GM12892 (cell line): Measurements from ENCODE around the gene CISTR.

Experiments used
- DNase-seq: peaks from one replicate; pipeline ENCODE4 v3.0.0; 2011; ENCODE audit not compliant: insufficient read length
- FAIRE-seq: peaks from 2 replicates; lab custom pipeline; 2011; peaks lifted over from hg19 to GRCh38; lab: Jason Lieb, UNC
- POLR2A ChIP-seq: IDR thresholded peaks from 2 replicates; pipeline ENCODE4 v1.6.1; 2011; ENCODE audit warnings: low read depth, low read length, control low read depth
- POLR2AphosphoS5 ChIP-seq: IDR thresholded peaks from 2 replicates; pipeline ENCODE4 v1.6.1; 2011; ENCODE audit warnings: low read depth, low read length, control low read depth
- TAF1 ChIP-seq: IDR thresholded peaks from 2 replicates; pipeline ENCODE4 v1.6.1; 2011; ENCODE audit warnings: low read depth, mild to moderate bottlenecking, control low read depth, low read length, borderline replicate concordance

The CISTR gene

DNA sequence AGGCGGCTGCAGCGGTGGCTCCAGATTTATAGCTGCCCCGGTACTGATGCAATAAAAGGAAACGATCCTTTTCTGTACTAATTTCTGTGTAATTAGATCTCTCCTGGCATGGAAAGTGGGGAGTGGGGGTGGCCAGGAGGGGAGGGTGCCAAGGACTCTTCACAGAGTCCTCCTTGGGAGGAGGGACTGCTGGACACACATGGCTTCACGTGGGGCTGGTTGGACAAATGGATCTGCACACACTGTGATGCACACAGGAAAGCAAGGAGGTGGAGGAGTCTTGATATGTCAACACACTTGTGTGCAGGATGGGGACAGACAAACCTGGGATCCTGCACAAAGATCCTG, 52.1 kb downstream of the CISTR start:
- FAIRE-seq (no peak), DNase-seq (no peak)
- TF ChIP-seq POLR2AphosphoS5 = no peak
- no peak for TF ChIP-seq POLR2A
- TF ChIP-seq TAF1 = no peak

DNA sequence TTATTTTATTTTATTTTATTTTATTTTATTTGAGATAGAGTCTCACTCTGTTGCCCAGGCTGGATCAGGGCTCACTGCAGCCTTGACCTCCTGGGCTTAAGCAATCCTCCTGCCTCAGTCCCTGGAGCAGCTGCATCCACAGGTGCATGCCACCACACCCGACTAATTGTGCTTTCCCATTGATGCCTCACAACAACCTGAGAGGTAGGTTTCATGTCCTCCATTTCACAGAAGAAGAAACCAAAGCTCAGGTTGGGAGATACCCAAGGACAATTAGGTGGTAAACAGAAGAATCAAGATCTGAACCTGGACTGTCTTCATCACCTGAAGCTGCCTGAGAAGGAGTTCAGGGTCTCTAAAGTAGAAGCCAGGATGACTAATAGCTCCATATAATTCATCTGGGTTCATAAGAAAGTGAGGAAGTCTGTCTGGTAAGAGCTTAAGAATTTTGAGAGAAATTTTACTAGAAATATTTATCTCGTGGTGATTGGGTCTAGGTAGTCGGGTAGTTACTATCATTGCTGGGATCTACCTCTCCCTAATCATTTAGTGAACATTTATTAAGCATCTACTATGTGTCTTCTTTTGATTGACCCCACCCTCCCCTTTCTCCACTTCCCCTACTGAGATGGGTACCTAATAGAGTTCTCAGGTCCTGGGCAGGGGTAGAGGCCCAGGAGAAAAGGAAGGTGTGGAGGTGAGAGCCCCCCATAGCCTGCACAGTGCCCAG, 52.7 kb downstream of the CISTR start:
- FAIRE-seq (no peak), DNase-seq (no peak)
- no peak for TF ChIP-seq TAF1
- no peak for TF ChIP-seq POLR2A

DNA sequence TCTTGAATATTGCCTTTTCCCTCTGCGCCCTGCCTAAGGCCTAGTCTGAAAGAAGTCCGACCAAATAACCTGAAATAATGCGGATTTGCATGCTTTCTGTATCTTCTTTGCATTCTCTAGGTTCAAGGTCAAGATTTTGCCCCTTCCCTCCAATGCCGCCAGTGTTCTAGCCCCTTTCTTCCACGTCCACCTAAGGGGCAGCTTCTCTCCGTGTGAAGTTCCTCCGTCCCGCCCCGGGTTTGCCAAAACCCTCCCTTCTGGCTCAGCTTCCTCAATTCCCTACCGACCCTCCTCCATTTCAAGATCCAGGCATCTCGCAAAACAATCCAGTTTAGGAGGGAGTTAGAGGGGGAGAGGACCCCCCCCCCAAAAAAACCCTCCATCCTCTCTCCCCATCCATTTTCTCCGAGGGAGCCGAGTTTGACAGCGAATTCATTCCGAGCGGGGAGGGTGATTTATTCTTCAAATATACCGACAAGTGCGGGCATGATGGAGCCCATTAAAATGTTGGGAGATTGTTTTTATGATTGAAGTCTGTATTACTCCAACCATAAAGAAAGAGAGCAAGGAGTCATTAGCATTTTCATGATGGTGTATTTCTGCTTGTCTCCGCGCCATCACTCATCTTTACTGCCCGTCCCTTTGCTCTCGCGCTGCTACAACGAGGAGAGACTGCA, 55.0 kb downstream of the CISTR start:
- DNase-seq (no peak), FAIRE-seq (peak; percentile 60)
- TF ChIP-seq POLR2A = no peak
